ENCODE measurements around the gene DNAH1. TPM values are rescaled to one million over a fixed set of nuclear protein-coding genes. Genes with fewer than 3 reads are reported as not detected.

Gene DNAH1
- total RNA-seq, 1 experiment from 2014 or later = 1.2 TPM

DNA sequence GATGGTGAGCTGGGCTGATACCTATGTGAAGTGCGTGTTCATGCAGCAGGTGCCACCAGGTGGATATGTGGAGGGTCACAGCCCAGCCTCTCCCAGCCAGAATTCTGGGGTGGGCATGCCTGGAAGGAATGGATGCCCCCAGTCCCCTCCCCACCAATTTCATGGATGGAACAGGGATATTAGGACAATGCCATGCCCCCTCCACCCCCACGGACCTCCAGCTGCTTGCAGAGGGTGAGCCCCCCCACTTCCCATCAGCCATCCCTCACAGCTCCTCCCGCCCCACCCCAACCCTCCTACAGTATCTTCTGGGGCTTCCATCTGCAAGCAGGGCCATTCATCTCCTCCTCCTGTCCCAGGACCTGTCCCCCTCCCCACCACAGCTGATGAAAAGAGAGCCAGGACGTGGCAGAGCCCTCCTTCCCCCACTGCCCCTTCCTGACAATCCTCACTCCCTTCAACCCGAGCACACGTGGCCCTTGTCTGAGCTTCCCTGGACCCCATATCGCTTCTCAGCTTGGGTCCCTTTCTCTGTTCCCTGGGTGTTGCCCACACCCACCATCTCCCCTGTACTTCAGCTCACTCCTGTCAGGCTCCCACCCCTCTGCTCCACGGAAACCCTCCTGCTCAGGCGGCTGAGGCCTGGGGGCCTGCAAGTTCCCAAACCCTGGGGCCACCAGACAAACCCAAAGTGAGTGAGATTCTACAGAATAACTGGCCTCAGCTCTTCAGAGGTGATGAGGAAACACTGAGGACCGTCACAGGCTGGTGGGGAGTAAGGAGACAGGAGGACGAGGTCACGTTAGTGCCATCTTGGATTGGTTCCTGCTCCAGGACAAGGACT, 131.6 kb downstream of the DNAH1 start:
- DNase-seq (ENCODE audit: low spot score) = no peak
- in situ Hi-C loops (cut with HindIII; ENCODE audit: low sequenced_read_pairs) = no loop called here

Other genes with a start within 250 kb of the DNAH1 start
- gene POC1A, start 161.9 kb upstream of the DNAH1 start, total RNA-seq (2014; rRNA removed; shearing (Covaris generic)) = 22.8 and 32.2 TPM in 2 replicates
- 66.7 and 73.0 TPM in 2 replicates for gene ALAS1, start 118.2 kb upstream of the DNAH1 start, total RNA-seq (2014; rRNA removed; shearing (Covaris generic))
- gene TLR9, start 90.7 kb upstream of the DNAH1 start, total RNA-seq (2014; rRNA removed; shearing (Covaris generic)) = 0.07 TPM in 1 of 2 replicates, not detected in the other
- 237 and 258 TPM in 2 replicates for gene TWF2, start 77.2 kb upstream of the DNAH1 start, total RNA-seq (2014; rRNA removed; shearing (Covaris generic))
- 0.43 and 1.4 TPM in 2 replicates for gene PPM1M, start 70.6 kb upstream of the DNAH1 start, total RNA-seq (2014; rRNA removed; shearing (Covaris generic))
- 89.2 and 115 TPM in 2 replicates for gene WDR82, start 37.7 kb upstream of the DNAH1 start, total RNA-seq (2014; rRNA removed; shearing (Covaris generic))
- gene GLYCTK, start 28.5 kb upstream of the DNAH1 start, total RNA-seq (2014; rRNA removed; shearing (Covaris generic)) = 14.8 and 24.5 TPM in 2 replicates
- 149 and 194 TPM in 2 replicates for gene BAP1, start 93.7 kb downstream of the DNAH1 start, total RNA-seq (2014; rRNA removed; shearing (Covaris generic))
- gene PHF7, start 94.3 kb downstream of the DNAH1 start, total RNA-seq (2014; rRNA removed; shearing (Covaris generic)) = 6.7 and 8.3 TPM in 2 replicates
- gene SEMA3G, start 128.8 kb downstream of the DNAH1 start, total RNA-seq (2014; rRNA removed; shearing (Covaris generic)) = 0.10 and 0.98 TPM in 2 replicates
- gene TNNC1, start 137.7 kb downstream of the DNAH1 start, total RNA-seq (2014; rRNA removed; shearing (Covaris generic)) = 86.7 and 117 TPM in 2 replicates
- gene NISCH, start 139.3 kb downstream of the DNAH1 start, total RNA-seq (2014; rRNA removed; shearing (Covaris generic)) = 25.5 and 28.9 TPM in 2 replicates
- gene STAB1, start 179.0 kb downstream of the DNAH1 start, total RNA-seq (2014; rRNA removed; shearing (Covaris generic)) = not detected in 2 replicates
- 36.9 and 53.2 TPM in 2 replicates for gene NT5DC2, start 217.5 kb downstream of the DNAH1 start, total RNA-seq (2014; rRNA removed; shearing (Covaris generic))
- gene UQCC5, start 220.3 kb downstream of the DNAH1 start, total RNA-seq (2014; rRNA removed; shearing (Covaris generic)) = 4.2 and 48.9 TPM in 2 replicates

All from G401 (cell line).